Activated naive CD8-positive, alpha-beta T cell treated with anti-CD3 and anti-CD28 coated beads, Interleukin-2, amount 50 U/mL, for 24 hours (primary cell): ENCODE measurements around the gene SH2D1A.

Experiments used
- ATAC-seq: fragments of 150-1000 bp; cut with Tn5 transposase; one replicate; pipeline ENCODE4 v1.10.0; 2021
- DNase-seq: peaks from one replicate; pipeline ENCODE4 v3.0.0; 2021
- H3K27ac Mint-ChIP-seq: one replicate; pipeline ENCODE4 v1.8.0; 2021; ENCODE audit warnings: mild to moderate bottlenecking, mixed read lengths
- H3K27me3 Mint-ChIP-seq: one replicate; pipeline ENCODE4 v1.8.0; 2021; ENCODE audit warnings: mixed read lengths
- H3K36me3 Mint-ChIP-seq: one replicate; pipeline ENCODE4 v1.8.0; 2021; ENCODE audit warnings: low read depth, mixed read lengths
- H3K4me1 Mint-ChIP-seq: one replicate; pipeline ENCODE4 v1.8.0; 2021; ENCODE audit warnings: mixed read lengths
- H3K4me3 Mint-ChIP-seq: one replicate; pipeline ENCODE4 v1.8.0; 2021; ENCODE audit warnings: mild to moderate bottlenecking, moderate library complexity, mixed read lengths
- H3K9me3 Mint-ChIP-seq: one replicate; pipeline ENCODE4 v1.8.0; 2021; ENCODE audit warnings: mixed read lengths

Gene SH2D1A

GRCh38 chrX:124421898-124422655 is 75.7 kb downstream of the SH2D1A start:
- H3K27ac Mint-ChIP-seq: no peak overlapping the region
- H3K4me3 Mint-ChIP-seq: no peak overlapping the region
- H3K36me3 Mint-ChIP-seq: no peaks in the 10 kb centered on the region
- no peaks in the 10 kb centered on the region for H3K9me3 Mint-ChIP-seq
- ATAC-seq: peak; percentile 54
- peaks cover 3% of the 10 kb centered on the region for H3K4me1 Mint-ChIP-seq
- no peaks in the 10 kb centered on the region for H3K27me3 Mint-ChIP-seq
- DNase-seq: no peak
